Measurements from ENCODE around the gene RHO. TPM values are rescaled to one million over a fixed set of nuclear protein-coding genes. Genes with fewer than 3 reads are reported as not detected.

RHO gene
- total and polyA plus RNA-seq, 2 donors (not counting 3 experiments of a cell fraction or from before 2014, with no cell fraction given) = not detected

DNA sequence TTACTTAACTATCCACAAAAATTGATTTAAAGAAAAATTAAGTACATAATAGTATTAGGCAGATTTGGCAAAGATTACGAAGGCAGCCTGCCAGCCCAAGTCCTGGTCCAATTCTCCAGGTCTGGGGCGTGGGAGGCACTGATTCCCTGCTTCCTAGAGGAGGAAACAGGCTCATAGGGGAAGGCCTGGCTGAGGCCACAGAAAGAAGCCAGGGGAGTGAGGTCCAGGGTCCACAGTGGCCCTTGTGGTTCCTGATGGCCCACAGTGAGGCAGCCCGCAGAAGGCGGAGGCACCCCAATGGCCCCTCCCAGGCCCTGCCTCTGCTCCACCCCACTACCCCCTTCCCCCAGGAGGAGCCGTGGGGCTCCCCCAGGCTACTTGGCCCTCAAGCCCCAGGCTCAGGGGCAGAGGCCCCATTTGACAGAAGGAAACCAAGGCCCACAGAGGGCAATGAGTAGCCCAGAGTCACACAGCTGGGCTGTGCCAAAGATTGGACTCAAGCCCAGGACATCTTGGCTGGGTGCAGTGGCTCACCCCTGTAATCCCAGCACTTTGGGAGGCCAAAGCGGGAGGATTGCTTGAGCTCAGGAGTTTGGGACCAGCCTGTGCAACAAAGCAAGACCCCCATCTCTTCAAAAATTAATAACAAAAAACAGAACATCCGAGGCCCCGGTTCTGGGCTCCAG, 35.6 kb downstream of the RHO start:
- POLR2A ChIA-PET = no interaction called here
- Histone ChIP-seq H3K9me3 (replicated peaks; ENCODE audit: control insufficient read depth, insufficient read depth, low read length) (no peaks in the 10 kb centered on the region), H3K4me1 (ENCODE audit: control insufficient read depth, extremely low read depth, insufficient read depth, low read length) (peaks cover 33% of the 10 kb centered on the region), H3K9me1 (replicated peaks; ENCODE audit: control insufficient read depth, extremely low read depth, insufficient read depth, low read length) (no peaks in the 10 kb centered on the region), H3K4me2 (ENCODE audit: insufficient read depth, low read length) (no peak overlapping the region), H3K4me3 (replicated peaks in 1 of 3; ENCODE audit: insufficient read depth in 1 of 3, low read depth in 1 of 3, low read length in 3 of 3) (no peak overlapping the region), H3K27me3 (ENCODE audit: control insufficient read depth in 2 of 2, insufficient read depth in 2 of 2, low read length in 2 of 2) (no peaks in the 10 kb centered on the region), H2AFZ (ENCODE audit: low read depth, low read length) (no peak overlapping the region), H3K36me3 (ENCODE audit: control insufficient read depth in 2 of 2, extremely low read depth in 1 of 2, insufficient read depth in 2 of 2, low read length in 2 of 2) (peaks cover 25 to 63% of the 10 kb centered on the region in 2 experiments), H3K9ac (replicated peaks; ENCODE audit: extremely low read depth, insufficient read depth, low read length) (no peak overlapping the region), H3K27ac (ENCODE audit: insufficient read depth, low read depth, low read length) (no peak overlapping the region), H4K20me1 (replicated peaks; ENCODE audit: control insufficient read depth, extremely low read depth, insufficient read depth, low read length) (no peaks in the 10 kb centered on the region), H3K79me2 (ENCODE audit: control insufficient read depth, insufficient read depth, low read length) (no peaks in the 10 kb centered on the region)
- BruUV-seq (replicated peaks) = no TSS peak
- DNase-seq (ENCODE audit: low read depth, low spot score) (no peak), FAIRE-seq (no peak)
- CTCF ChIA-PET = interaction anchor here (1.0 to 2.6 kb wide), 2 partner anchors 74 to 180 kb away, joined by 5 to 24 read pairs; no protein-coding TSS in a partner anchor
- dilution Hi-C loops (cut with MboI; ENCODE audit: extremely low pct_ligation_motif_present, low sequenced_read_pairs) (no loop called here), intact Hi-C loops (cut with micrococcal nuclease) (loop anchor here (5.0 kb wide), 1 partner anchor 182 kb away; no protein-coding TSS in a partner anchor)
- no peak for TF ChIP-seq EZH2 (IDR thresholded peaks at IDR 0.05; ENCODE audit: borderline replicate concordance, low read depth, low read length, severe bottlenecking)
- TF ChIP-seq POLR2AphosphoS5 (IDR thresholded peaks at IDR 0.05; ENCODE audit: insufficient read depth, low read depth, low read length) = peak; percentile 23
- TF ChIP-seq GATA2 (IDR thresholded peaks at IDR 0.05; ENCODE audit: insufficient read depth, insufficient read length, low read depth, low read length) = no peak
- no peak for TF ChIP-seq POLR2A (IDR thresholded peaks at IDR 0.05; ENCODE audit: low read depth, low read length)
- no peak for TF ChIP-seq FOS (IDR thresholded peaks at IDR 0.05; ENCODE audit: borderline replicate concordance, insufficient read depth, low read length)
- TF ChIP-seq, protein P1, sequence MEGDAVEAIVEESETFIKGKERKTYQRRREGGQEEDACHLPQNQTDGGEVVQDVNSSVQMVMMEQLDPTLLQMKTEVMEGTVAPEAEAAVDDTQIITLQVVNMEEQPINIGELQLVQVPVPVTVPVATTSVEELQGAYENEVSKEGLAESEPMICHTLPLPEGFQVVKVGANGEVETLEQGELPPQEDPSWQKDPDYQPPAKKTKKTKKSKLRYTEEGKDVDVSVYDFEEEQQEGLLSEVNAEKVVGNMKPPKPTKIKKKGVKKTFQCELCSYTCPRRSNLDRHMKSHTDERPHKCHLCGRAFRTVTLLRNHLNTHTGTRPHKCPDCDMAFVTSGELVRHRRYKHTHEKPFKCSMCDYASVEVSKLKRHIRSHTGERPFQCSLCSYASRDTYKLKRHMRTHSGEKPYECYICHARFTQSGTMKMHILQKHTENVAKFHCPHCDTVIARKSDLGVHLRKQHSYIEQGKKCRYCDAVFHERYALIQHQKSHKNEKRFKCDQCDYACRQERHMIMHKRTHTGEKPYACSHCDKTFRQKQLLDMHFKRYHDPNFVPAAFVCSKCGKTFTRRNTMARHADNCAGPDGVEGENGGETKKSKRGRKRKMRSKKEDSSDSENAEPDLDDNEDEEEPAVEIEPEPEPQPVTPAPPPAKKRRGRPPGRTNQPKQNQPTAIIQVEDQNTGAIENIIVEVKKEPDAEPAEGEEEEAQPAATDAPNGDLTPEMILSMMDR (IDR thresholded peaks at IDR 0.05; ENCODE audit: extremely low read depth in 1 of 2, insufficient read depth in 1 of 2, low read depth in 1 of 2, low read length in 2 of 2) = no peak

Measured in endothelial cell of umbilical vein (primary cell).